Sigmoid colon (tissue), 7 donors: ENCODE data around the gene GGT6. TPM values are rescaled to one million over a fixed set of nuclear protein-coding genes. Genes with fewer than 3 reads are reported as not detected.
A peak's percentile ranks its signal among the peaks of the same experiment; 100 is the strongest.

ENCODE experiments used
- DNase-seq: peaks from one replicate; pipeline ENCODE4 v3.0.0-alpha.2; 2019
- H3K27ac ChIP-seq, 4 donors: fragments of 200-600 bp; sonication (generic); one replicate each; pipeline ENCODE4 v1.5.1; 2016 to 2019; ENCODE audit warnings: mild to moderate bottlenecking in 1 of 4
- H3K27me3 ChIP-seq, 3 donors: fragments of 200-600 bp; sonication (generic); one replicate each; pipeline ENCODE4 v1.5.1; 2019; ENCODE audit warnings: mild to moderate bottlenecking in 1 of 3
- H3K36me3 ChIP-seq, 4 donors: fragments of 200-600 bp; sonication (generic); one replicate each; pipeline ENCODE4 v1.5.1; 2016 to 2019
- H3K4me1 ChIP-seq, 4 donors: fragments of 200-600 bp; sonication (generic); one replicate each; pipeline ENCODE4 v1.5.1; 2017 to 2019
- H3K4me3 ChIP-seq, 4 donors: fragments of 200-600 bp; sonication (generic); one replicate each; pipeline ENCODE4 v1.5.1; 2017 to 2019; ENCODE audit warnings: mild to moderate bottlenecking in 2 of 4, moderate library complexity in 1 of 4
- H3K9me3 ChIP-seq, 4 donors: fragments of 200-600 bp in 3 of 4; sonication (generic) in 3 of 4; one replicate each; pipeline versions ENCODE4 v1.5.1 to v1.6.1; 2013 to 2019
- EP300 ChIP-seq, 4 donors: sonication (generic); formaldehyde crosslinking; IDR thresholded peaks; one replicate each; pipeline ENCODE4 v1.6.1; 2017; ENCODE audit warnings: antibody characterized with exemption in 4 of 4
- POLR2A ChIP-seq, 2 donors: fragments of 450-650 bp; IDR thresholded peaks; one replicate each; pipeline ENCODE4 v1.6.1; 2016; ENCODE audit warnings: antibody characterized with exemption in 2 of 2, mild to moderate bottlenecking in 2 of 2, moderate library complexity in 2 of 2
- POLR2AphosphoS5 ChIP-seq, 4 donors: sonication (generic); formaldehyde crosslinking; IDR thresholded peaks; one replicate each; pipeline ENCODE4 v1.6.1; 2017; ENCODE audit warnings: antibody characterized with exemption in 4 of 4
- WGBS, 2 donors: extraction: QIAGEN DNeasy Blood & Tissue Kit; methylation state at CpG; one replicate each; pipeline ENCODE4 v1.1.7; 2013; 5-methylcytosine and 5-hydroxymethylcytosine counted together
- intact Hi-C: fragments of 100-400 bp; cut with DNase I; formaldehyde crosslinking; loops from one replicate; pipeline ENCODE4 v1.15.1; 2023
- polyA plus RNA-seq, 3 donors: library from polyadenylated mRNA; stranded (reverse); fragments of 200-250 nt; gene quantifications; one replicate each; pipeline ENCODE4 v1.2.3, GENCODE V29; 2013
- total RNA-seq, 4 donors: library from RNA; depleted of rRNA; stranded (reverse); fragments of >200 nt; gene quantifications; one replicate each; pipeline ENCODE4 v1.1.0, GENCODE V29; 2016
- TF ChIP-seq, protein P1 (sequence below), 4 experiments: fragments of 450-650 bp in 3 of 4; fragments of 200-600 bp in 1 of 4; IDR thresholded peaks; one replicate each; pipeline ENCODE4 v1.5.1; 2016 to 2019; ENCODE audit warnings: antibody characterized with exemption in 4 of 4, mild to moderate bottlenecking in 3 of 4, moderate library complexity in 2 of 4
- donor health status: healthy with polysubstance abuse.
- donor health status: Bipolar disorder and iron deficiency.
- donor health status: healthy.

GGT6 gene
- total and polyA plus RNA-seq, 7 donors: 0.71 to 94.4 (median 22.2) TPM; not detected in 2

DNA sequence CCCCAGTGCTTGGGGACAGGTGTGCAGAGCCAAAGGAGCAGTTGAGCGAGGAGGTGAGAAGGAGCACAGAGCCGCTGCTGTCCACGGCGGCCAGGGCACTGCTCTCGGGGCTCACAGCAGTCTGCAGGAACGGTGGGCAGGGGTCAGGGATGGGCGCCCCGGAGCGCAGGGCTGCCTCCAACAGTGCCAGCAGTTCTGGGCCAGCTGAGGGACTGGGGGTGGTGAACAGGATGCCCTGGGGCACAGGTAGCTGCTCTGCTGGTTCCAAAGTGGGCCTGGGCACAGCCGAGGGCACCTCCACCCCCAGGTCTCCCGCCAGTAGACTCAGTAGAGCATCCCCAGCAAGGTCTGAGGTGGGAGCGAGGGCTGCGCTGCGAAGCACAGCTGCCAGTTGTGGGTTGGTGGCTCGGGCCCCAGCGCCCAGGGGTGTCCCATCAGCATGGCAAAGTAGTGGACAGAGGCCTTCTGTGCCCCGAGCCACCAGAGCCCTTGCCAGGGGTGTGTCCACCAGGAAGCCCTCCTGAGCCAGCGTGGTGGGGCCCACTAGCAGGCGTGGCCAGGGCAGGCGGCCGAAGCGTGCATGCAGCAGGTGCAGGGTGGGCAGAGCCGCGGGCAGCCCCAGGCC is 1.9 kb downstream of the GGT6 start:
- TF ChIP-seq, protein P1, sequence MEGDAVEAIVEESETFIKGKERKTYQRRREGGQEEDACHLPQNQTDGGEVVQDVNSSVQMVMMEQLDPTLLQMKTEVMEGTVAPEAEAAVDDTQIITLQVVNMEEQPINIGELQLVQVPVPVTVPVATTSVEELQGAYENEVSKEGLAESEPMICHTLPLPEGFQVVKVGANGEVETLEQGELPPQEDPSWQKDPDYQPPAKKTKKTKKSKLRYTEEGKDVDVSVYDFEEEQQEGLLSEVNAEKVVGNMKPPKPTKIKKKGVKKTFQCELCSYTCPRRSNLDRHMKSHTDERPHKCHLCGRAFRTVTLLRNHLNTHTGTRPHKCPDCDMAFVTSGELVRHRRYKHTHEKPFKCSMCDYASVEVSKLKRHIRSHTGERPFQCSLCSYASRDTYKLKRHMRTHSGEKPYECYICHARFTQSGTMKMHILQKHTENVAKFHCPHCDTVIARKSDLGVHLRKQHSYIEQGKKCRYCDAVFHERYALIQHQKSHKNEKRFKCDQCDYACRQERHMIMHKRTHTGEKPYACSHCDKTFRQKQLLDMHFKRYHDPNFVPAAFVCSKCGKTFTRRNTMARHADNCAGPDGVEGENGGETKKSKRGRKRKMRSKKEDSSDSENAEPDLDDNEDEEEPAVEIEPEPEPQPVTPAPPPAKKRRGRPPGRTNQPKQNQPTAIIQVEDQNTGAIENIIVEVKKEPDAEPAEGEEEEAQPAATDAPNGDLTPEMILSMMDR (IDR thresholded peaks at IDR 0.05): no peak
- no peak for TF ChIP-seq POLR2AphosphoS5 (IDR thresholded peaks at IDR 0.05)
- no peak for TF ChIP-seq POLR2A (IDR thresholded peaks at IDR 0.05)
- TF ChIP-seq EP300 (IDR thresholded peaks at IDR 0.05): no peak
- Histone ChIP-seq H3K4me1 (peaks cover 0 to 23% (median 20%) of the 10 kb centered on the region in 4 donors), H3K27ac (no peak overlapping the region), H3K9me3 (no peaks in the 10 kb centered on the region), H3K27me3 (no peaks in the 10 kb centered on the region), H3K4me3 (no peak overlapping the region), H3K36me3 (peaks cover 0 to 4% (median under 1%) of the 10 kb centered on the region in 4 donors)
- intact Hi-C loops: no loop called here
- 68 to 88% methylated on average over 24 of the region's 24 CpGs for WGBS, 2 donors
- no peak for DNase-seq

DNA sequence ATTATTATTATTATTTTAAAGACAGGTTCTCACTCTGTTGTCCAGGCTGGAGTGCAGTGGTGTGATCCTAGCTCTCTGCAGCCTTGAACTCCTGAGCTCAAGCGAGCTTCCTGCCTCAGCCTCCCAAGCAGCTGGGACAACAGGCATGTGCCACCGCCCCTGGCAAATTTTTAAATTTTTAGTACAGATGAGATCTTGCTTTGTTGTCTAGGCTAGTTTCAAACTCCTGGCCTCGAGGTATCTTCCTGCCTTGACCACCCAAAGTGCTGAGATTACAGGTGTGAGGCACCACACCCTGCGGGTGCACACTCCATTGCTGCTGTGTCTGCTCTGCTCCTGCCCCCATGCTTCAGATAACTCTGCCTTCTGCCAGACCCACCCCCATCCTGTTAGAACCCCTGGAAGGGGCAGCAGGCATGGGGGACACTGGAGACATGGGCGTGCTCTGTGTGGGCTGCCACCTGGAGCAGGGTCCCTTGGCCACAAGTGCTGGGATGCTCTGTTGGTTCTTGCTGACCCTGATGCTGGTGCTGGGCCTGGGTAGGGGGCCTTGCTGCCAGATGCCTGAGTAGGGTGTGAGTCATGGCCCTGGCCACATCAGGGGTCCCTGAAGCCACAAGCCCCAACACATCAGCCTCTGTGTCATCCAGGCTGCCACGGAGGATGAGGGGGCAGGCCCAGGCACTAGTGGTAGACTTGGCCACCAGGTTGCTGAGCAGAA is 2.6 kb downstream of the GGT6 start:
- TF ChIP-seq, protein P1 (IDR thresholded peaks at IDR 0.05): no peak
- TF ChIP-seq POLR2AphosphoS5 (IDR thresholded peaks at IDR 0.05): no peak
- TF ChIP-seq EP300 (IDR thresholded peaks at IDR 0.05): no peak
- TF ChIP-seq POLR2A (IDR thresholded peaks at IDR 0.05): no peak
- Histone ChIP-seq H3K4me1 (peaks cover 0 to 23% (median 20%) of the 10 kb centered on the region in 4 donors), H3K9me3 (no peaks in the 10 kb centered on the region), H3K27me3 (no peaks in the 10 kb centered on the region), H3K4me3 (no peak overlapping the region), H3K27ac (no peak overlapping the region), H3K36me3 (peaks cover 0 to 10% (median 2%) of the 10 kb centered on the region in 4 donors)
- DNase-seq: peak; percentile 62
- WGBS, 2 donors: 85 to 92% methylated on average over 6 of the region's 6 CpGs
- intact Hi-C loops: no loop called here

DNA sequence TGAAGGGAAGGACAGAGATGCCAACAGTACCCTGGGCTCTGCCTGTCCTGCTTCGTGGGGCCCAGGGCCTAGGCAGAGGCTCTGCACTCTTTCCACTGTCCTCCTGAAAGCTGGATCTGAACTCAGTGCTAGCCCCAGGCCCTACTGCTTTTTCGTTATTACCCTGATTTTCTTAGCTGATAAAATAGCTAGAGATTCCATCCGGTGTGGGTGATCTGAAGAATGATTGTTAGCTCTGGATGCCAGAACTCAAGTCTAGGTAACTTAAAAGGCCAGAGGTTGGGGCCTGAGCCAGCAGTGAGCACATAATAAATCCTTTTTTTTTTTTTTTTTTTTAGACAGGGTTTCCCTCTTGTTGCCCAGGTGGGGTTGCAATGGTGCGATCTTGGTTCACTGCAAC is 3.4 kb downstream of the GGT6 start:
- TF ChIP-seq POLR2AphosphoS5 (IDR thresholded peaks at IDR 0.05) (no peak), EP300 (IDR thresholded peaks at IDR 0.05) (no peak), POLR2A (IDR thresholded peaks at IDR 0.05) (no peak)
- TF ChIP-seq, protein P1 (IDR thresholded peaks at IDR 0.05): no peak
- Histone ChIP-seq H3K9me3 (no peaks in the 10 kb centered on the region), H3K36me3 (peaks cover 4 to 18% (median 5%) of the 10 kb centered on the region in 4 donors), H3K27ac (no peak overlapping the region), H3K27me3 (no peaks in the 10 kb centered on the region), H3K4me1 (peaks cover 0 to 23% (median 20%) of the 10 kb centered on the region in 4 donors), H3K4me3 (no peak overlapping the region)
- 83 to 91% methylated on average over 4 of the region's 4 CpGs for WGBS, 2 donors
- intact Hi-C loops: no loop called here
- no peak for DNase-seq

DNA sequence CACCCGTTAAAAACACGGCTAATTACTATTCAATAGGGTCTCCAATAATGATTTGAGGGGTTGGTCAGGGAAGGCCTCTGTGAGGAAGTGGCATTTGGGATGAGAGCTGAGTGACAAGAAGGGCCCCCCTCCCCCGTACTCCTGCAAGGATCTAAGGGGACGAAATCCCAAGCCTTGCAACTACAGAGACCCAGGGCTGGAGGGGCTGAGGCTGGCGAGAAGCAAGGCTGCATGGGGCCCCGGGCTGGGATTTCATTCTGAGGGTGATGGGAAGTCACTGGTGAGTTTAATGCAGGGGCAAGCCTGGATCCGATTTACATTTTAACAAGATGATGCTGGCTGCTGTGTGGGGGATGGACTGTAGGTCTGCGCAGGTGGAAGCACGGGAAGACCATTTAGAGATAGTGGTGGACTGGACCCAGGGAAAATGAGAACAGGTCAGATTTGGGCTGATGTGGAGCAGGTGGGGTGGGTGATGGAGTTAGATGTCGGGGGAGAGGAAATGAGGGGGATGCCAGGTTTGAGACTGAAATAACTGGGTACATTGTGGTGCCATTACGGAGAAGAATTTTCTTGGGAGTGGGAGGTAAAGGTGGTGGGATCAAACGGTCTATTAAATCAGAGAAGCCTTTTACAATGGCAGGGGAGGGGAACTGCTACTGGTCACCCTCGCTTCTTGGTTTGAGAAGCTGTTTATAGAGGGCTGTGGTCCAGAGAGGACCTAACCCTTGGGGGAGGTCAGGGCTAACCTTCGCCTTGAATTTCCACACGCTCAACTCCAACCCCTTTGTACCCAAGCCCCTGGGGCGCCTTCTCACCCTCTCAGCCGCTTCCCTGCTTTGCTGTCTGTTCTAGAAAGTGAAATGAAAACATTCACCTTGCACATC is 4.3 kb downstream of the GGT6 start:
- DNase-seq: peak; percentile 63
- Histone ChIP-seq H3K36me3 (peaks cover 4 to 27% (median 12%) of the 10 kb centered on the region in 4 donors), H3K27ac (peak overlapping the region; percentile 77 to 86 (median 83)), H3K4me3 (peak overlapping the region; percentile 83 to 88 (median 85)), H3K27me3 (no peaks in the 10 kb centered on the region), H3K4me1 (peaks cover 0 to 23% (median 20%) of the 10 kb centered on the region in 4 donors), H3K9me3 (no peaks in the 10 kb centered on the region)
- TF ChIP-seq, protein P1 (IDR thresholded peaks at IDR 0.05): no peak
- TF ChIP-seq POLR2AphosphoS5 (IDR thresholded peaks at IDR 0.05): no peak
- TF ChIP-seq EP300 (IDR thresholded peaks at IDR 0.05): no peak
- TF ChIP-seq POLR2A (IDR thresholded peaks at IDR 0.05): no peak
- WGBS, 2 donors: 68 to 70% methylated on average over 17 of the region's 17 CpGs
- intact Hi-C loops: no loop called here
